ENCODE data around the gene HS3ST4. TPM values are rescaled to one million over a fixed set of nuclear protein-coding genes. Genes with fewer than 3 reads are reported as not detected.

The HS3ST4 gene
- total and polyA plus RNA-seq, 2 of the 4 experiments (the other 2 are of a cell fraction): not detected

GRCh38 chr16:25988882-25989281 is 297.1 kb downstream of the HS3ST4 start:
- WGBS, 2 experiments (ENCODE audit: extremely low coverage in 2 of 2, insufficient read length in 1 of 2): 51% methylated on average over 4 of the region's 7 CpGs; no CpG with 5 or more reads in 1 of the 2 experiments
- Histone ChIP-seq H3K18ac (ENCODE audit: low read depth, low read length) (no peak overlapping the region), H4K8ac (ENCODE audit: low read depth in 2 of 2, low read length in 2 of 2) (no peak overlapping the region), H2AK5ac (ENCODE audit: low read depth, low read length) (no peak overlapping the region), H2BK120ac (ENCODE audit: low read depth, low read length) (no peak overlapping the region), H3K4me3 (ENCODE audit: insufficient read depth, low read depth, low read length) (no peak overlapping the region), H3K56ac (ENCODE audit: extremely low read depth, insufficient read depth, low read length) (no peak overlapping the region), H3K4me2 (ENCODE audit: low read depth, low read length) (no peak overlapping the region), H2BK15ac (ENCODE audit: low read depth, low read length) (no peak overlapping the region), H3K9me1 (ENCODE audit: insufficient read depth, low read length) (no peaks in the 10 kb centered on the region), H4K91ac (ENCODE audit: insufficient read depth, low read depth, low read length) (no peak overlapping the region), H2AK9ac (replicated peaks; ENCODE audit: low read depth, low read length, poor library complexity) (no peak overlapping the region), H2BK20ac (ENCODE audit: low read depth, low read length) (no peak overlapping the region), H3K9me3 (ENCODE audit: control insufficient read depth, insufficient read depth, low read length) (peaks cover 18% of the 10 kb centered on the region), H3K27ac (ENCODE audit: insufficient read depth, low read length) (no peak overlapping the region), H3K79me1 (ENCODE audit: low read depth in 1 of 2, low read length in 2 of 2) (no peaks in the 10 kb centered on the region), H4K20me1 (ENCODE audit: insufficient read depth, low read length) (no peaks in the 10 kb centered on the region), H3K14ac (replicated peaks; ENCODE audit: low read depth, low read length) (no peak overlapping the region), H3K9ac (ENCODE audit: low read depth, low read length) (no peak overlapping the region), H3K4me1 (ENCODE audit: control insufficient read depth, insufficient read depth, low read length) (no peaks in the 10 kb centered on the region), H2AFZ (replicated peaks; ENCODE audit: low read length, poor library complexity) (no peak overlapping the region), H4K5ac (ENCODE audit: low read depth, low read length) (no peak overlapping the region), H2BK5ac (ENCODE audit: low read depth, low read length, poor library complexity, severe bottlenecking) (no peak overlapping the region), H3K36me3 (ENCODE audit: control insufficient read depth, insufficient read depth, low read length) (no peaks in the 10 kb centered on the region), H3K23ac (ENCODE audit: low read depth, low read length) (no peak overlapping the region), H3K27me3 (ENCODE audit: control insufficient read depth, insufficient read depth, low read length) (no peaks in the 10 kb centered on the region), H3K4ac (ENCODE audit: low read depth, low read length) (no peak overlapping the region)
- ChIA-PET CTCF (interaction anchor here (0.7 kb wide), 1 partner anchor 100 kb away, joined by 4 read pairs; no protein-coding TSS in a partner anchor), POLR2A (ENCODE audit: unreplicated experiment) (no interaction called here)
- ATAC-seq (ENCODE audit: low read depth) (no peak), DNase-seq (no peak)
- no TSS peak for BruUV-seq (replicated peaks)
- no peak for TF ChIP-seq FOS (IDR thresholded peaks at IDR 0.05; ENCODE audit: low read depth, low read length)
- TF ChIP-seq RCOR1 (IDR thresholded peaks at IDR 0.05; ENCODE audit: insufficient replicate concordance, low read length): no peak
- no peak for TF ChIP-seq RAD21 (IDR thresholded peaks at IDR 0.05; ENCODE audit: low read length)
- TF ChIP-seq MAFK (IDR thresholded peaks at IDR 0.05; ENCODE audit: low read depth, low read length): no peak
- TF ChIP-seq CHD1 (IDR thresholded peaks at IDR 0.05; ENCODE audit: low read depth, low read length): no peak
- TF ChIP-seq SMC3 (IDR thresholded peaks at IDR 0.05; ENCODE audit: low read depth, low read length): no peak
- no peak for TF ChIP-seq BHLHE40 (IDR thresholded peaks at IDR 0.05; ENCODE audit: low read depth, low read length)
- no peak for TF ChIP-seq MAZ (IDR thresholded peaks at IDR 0.05; ENCODE audit: borderline replicate concordance, low read depth, low read length)
- TF ChIP-seq CEBPB (IDR thresholded peaks at IDR 0.05; ENCODE audit: low read depth, low read length): no peak
- TF ChIP-seq ELK1 (IDR thresholded peaks at IDR 0.05; ENCODE audit: borderline replicate concordance, low read depth, low read length): no peak
- no peak for TF ChIP-seq NFE2L2 (IDR thresholded peaks at IDR 0.05; ENCODE audit: low read depth, low read length)
- TF ChIP-seq CTCF (conservative IDR thresholded peaks at IDR 0.05; ENCODE audit: low read depth, low read length): no peak
- TF ChIP-seq POLR2A (IDR thresholded peaks at IDR 0.05; ENCODE audit: low read depth, low read length): no peak
- no peak for TF ChIP-seq RFX5 (IDR thresholded peaks at IDR 0.05; ENCODE audit: low read depth, low read length)
- TF ChIP-seq USF2 (IDR thresholded peaks at IDR 0.05; ENCODE audit: low read depth, low read length): no peak
- TF ChIP-seq MXI1 (IDR thresholded peaks at IDR 0.05; ENCODE audit: borderline replicate concordance, low read depth, low read length): no peak
- intact Hi-C loops (cut with micrococcal nuclease): no loop called here
- in situ Hi-C loops (cut with MboI; ENCODE audit: low sequenced_read_pairs): no loop called here
- dilution Hi-C loops (cut with HindIII; ENCODE audit: low sequenced_read_pairs, unreplicated experiment): no loop called here

Measured in IMR-90 (cell line).